IPS DF 19.7 (cell line): ENCODE data around the gene IP6K2.
A peak's percentile ranks its signal among the peaks of the same experiment; 100 is the strongest.
"Not testable (repeated sequence)": the region's sequence is repeated elsewhere in the genome, so short reads cannot be mapped to it uniquely, and the experiment has no call there.

Experiments used
- DNase-seq: peaks from one replicate; pipeline ENCODE4 v3.0.0-alpha.2; 2013; ENCODE audit warnings: low read depth, low spot score

IP6K2 gene, protein sequence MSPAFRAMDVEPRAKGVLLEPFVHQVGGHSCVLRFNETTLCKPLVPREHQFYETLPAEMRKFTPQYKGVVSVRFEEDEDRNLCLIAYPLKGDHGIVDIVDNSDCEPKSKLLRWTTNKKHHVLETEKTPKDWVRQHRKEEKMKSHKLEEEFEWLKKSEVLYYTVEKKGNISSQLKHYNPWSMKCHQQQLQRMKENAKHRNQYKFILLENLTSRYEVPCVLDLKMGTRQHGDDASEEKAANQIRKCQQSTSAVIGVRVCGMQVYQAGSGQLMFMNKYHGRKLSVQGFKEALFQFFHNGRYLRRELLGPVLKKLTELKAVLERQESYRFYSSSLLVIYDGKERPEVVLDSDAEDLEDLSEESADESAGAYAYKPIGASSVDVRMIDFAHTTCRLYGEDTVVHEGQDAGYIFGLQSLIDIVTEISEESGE

DNA sequence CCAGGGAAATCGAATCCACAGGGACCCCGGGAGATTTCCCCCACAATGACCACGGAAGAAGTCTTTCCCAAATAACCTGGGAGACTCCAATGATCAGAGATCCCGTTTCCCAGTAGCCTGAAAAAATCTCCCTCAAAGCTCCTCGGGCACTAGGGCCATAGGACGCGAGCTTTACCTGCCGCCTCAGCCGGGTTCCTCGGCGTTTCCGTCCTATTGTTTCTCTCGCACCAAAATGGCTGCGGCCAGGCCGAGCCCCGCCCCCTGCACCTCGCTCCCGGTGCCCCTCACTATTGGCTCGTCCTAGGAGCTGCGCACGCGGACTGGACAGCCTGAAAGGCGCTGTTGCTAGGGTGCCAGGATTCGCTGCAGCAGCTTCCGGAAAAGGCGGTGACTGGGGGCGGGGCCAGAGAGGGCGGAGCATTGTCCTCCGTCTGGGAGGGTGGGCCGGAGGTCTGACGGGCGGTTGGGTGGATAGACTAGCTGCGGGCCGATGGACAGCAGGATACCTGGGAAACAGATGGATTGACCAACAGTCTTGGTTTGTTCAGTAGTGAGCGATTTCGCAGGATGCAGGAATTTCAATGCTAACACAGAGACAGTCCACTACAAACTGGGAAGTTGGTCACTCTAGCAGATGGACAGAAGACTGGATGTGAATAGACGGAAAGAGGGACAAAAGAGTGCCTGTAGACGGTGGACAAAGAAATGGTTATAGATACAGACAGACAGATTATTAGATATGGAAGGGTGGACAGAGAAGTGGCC lies at the start of gene IP6K2:
TSS of gene IP6K2 (minus strand) at position 240 of the 765 bp plus-strand sequence. CDS start 21,930 bp downstream, outside the sequence.
- DNase-seq: peak; percentile 94

DNA sequence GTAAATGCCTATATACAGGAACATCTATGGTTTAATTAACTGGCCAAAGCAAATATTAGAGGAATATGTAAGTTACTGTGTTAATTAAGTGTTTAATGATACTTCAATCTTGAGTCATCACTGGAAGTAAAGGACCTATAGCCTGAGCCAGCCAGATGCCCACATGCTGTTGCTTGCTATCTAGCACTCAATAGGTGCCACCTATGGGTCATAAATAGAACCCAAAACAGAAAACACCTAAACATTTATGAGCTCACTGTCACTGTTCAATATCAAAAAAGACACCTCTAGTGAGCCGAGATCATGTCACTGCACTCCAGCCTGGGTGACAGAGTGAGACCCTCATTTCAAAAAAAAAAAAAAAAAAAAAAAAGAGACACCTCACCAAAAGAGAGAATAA lies 48.4 kb upstream of the IP6K2 start:
- no peak for DNase-seq

DNA sequence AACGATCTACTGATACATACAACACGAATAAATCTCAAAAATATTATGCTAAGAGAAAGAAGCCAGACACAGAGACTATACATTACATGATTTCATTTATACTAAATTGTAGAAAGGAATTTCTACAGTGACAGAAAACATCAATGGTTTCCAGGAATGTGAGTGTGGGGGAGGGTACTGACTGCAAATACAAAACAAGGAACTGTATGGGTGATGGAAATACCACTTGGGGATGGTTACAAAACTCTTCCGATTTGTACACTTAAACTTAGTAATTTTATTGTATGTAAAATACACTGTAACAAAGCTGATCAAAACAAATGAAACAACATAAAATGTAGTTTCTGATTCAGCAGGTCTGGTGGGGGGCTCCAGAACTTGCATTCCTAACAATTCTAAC lies 45.8 kb upstream of the IP6K2 start:
- no peak for DNase-seq

DNA sequence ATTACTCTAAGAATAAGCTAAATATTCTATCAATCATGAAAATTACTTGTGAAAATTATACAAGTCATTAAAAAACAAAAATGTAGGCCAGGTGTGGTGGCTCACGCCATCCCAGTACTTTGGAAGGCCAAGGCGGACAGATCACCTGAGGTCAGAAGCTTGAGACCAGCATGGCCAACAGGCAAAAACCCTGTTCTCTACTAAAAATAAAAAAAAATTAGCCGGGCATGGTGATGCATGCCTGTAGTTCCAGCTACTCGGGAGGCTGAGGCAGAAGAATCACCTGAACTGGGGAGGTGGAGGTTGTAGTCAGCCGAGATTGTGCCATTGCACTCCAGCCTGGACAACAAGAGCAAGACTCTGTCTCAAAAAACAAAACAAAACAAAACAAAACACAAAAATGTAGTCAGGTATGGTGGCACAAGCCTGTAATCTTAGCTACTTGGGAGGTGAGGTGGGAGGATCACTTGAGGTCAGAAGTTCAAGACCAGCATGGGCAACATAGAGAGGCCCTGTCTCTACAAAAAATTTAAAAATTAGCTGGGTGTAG lies 43.0 kb upstream of the IP6K2 start:
- not testable (repeated sequence) for DNase-seq

DNA sequence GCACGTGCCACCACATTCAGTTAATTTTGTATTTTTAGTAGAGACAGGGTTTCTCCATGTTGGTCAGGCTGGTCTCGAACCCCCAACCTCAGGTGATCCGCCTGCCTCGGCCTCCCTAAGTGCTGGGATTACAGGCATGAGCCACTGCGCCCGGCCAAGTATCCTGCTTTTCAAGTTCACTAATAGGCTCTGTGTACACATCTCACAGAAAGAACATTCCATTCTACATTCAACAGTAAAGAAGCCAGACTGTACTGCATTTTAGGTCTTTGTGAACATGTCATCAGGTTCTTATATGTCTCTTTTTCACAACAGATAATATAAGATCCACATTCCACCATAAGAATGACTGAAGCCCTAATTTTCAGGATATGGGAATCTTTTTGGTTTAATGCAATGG lies 42.5 kb upstream of the IP6K2 start:
- not testable (repeated sequence) for DNase-seq

DNA sequence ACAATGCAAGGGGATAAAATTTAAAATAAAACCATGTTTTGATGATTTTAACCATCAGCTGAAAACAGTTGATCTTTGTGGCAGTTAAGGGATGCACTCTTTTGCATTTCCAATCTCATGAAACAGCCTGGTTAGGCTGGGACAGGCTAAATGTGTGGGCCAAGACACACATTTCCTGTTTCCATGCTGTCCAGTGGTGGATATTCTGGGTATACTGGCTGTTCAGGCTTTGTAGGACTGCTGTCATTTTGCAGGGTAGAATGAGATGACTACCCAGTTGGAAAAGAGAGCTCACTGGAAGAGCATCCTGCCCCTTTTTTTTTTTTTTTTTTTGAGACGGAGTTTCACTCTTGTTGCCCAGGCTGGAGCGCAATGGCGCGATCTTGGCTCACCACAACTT lies 42.0 kb upstream of the IP6K2 start:
- DNase-seq: no peak

DNA sequence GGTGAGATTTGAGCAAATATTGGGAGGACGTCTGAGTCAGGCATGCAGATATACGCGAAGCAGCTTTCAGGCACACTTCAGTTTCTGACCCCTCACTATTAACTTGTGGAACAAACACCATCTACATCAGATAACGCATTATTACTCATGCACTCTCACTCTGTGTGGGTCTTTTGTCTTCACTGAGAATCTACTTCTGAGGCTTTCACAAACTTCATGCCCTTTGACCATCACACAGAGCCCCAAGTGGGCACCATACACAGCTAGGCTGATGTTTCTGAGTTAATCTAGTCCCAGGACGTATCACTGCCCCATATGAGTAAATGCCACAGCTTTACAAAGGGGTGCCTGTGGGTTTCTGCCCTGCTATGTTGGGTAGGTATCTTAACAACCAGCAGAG lies 39.6 kb upstream of the IP6K2 start:
- no peak for DNase-seq

DNA sequence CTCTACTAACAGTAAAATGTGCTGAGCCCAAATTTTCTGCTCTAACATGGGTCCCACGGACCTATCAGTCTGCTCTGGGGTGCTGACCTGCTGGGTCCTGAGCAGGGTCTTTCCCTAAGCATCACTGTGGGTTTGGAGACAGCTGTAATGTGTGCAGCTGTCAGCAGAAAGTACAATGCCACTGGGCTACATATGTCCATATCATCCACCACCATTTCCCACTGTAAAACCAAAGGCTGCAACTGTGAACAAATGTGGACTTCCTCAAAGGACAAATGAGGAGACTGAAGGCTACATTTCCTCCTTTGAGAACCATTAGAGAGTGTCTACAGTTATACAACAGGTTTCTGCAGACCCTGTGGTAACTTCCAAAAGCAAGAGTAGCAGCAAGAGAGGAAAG lies 33.8 kb upstream of the IP6K2 start:
- DNase-seq: no peak

DNA sequence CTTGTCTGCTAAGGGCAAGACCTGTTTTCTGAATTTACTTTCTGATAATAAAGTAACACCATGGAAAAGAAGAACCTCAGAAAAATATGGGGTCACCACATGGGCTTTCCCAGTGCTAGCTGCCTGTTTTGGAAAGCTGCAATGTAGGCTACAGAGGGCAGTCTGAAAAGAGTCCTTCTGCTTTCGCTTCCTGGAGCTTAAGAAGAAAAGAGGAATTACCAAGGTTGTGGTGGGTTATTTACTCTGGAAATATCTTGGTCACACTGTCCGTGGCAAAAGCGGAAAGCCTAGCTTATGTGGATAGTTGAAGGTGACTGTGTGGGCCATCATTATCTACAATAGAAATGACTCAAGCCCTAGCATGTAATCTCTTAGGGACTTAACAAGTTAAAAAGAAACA lies 31.7 kb upstream of the IP6K2 start:
- no peak for DNase-seq

DNA sequence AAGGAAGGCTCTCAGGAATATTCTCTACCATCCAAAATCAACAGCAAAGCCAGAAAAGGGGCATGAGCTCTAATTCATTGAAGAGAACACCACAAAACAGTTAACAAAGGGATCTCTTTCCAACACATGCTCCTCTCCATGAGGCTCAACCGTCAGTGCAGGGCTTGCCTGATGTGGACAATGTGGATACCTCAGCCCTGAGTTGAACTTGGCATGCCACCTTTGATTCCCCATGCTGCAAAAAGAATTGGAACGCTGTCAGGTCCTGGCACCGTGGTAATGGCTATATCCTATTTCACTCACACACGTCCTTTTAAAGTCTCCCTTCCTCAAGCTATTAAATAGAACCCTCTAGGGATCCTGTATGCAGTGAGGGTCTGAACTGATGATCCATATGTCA lies 30.7 kb upstream of the IP6K2 start:
- no peak for DNase-seq

DNA sequence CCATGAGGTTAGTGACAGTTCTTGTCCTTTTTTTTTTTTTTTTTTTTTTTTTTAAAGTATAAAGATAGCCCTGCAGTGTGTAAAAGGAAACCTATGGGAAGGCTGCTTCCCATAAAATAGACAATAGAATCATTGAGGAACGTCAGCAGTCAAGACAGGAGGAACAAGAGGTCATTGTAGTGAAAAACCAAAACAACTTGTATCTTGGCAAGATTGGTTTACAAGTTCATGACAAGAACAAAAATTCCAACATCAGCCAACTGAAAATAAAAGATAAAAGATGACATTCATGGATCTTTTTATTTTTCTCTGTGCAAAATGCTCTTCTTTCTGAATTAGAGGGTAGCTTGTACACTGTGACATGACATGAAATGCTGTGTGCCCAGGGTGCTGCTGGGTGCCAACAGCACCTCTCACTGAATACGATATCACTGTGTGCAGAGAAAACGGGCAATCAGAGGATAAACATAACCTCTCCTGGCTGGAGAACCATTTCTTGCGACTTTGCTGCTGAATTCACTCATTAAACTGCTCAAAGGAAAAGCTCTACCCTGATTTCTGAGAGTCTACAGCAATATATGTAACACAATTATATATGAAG lies 30.1 kb upstream of the IP6K2 start:
- no peak for DNase-seq

DNA sequence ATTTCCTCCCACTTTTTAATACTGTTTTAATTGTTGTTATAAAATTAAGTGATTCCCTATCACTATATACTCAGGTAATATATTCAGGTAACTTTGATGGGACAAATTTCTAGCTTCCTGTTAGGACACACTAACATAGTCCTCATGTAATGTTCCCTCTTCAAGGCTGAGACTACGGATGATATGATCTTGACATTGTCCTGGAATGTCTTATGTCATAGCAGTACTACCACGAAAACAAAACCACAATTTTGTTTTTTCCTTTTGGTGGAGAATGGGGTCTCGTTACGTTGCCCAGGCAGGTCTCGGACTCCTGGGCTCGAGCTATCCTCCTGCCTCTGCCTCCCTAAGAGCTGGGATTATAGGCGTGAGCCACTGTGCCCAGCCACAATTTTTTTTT lies 26.8 kb upstream of the IP6K2 start:
- DNase-seq: no peak

DNA sequence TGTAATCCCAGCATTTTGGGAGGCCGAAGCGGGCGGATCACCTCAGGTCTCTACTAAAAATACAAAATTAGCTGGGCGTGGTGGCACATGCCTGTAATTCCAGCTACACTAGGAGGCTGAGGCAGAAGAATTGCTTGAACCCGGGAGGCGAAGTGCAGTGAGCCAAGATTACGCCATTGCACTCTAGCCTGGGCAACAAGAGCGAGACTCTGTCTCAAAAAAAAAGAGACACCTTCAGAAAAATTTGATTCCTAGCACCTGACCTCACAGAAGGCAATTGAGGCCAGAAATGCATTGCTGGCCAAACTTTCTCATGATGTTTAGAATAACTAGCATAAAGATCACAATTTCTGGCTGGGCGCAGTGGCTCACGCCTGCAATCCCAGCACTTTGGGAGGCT lies 24.2 kb upstream of the IP6K2 start:
- DNase-seq: not testable (repeated sequence)

DNA sequence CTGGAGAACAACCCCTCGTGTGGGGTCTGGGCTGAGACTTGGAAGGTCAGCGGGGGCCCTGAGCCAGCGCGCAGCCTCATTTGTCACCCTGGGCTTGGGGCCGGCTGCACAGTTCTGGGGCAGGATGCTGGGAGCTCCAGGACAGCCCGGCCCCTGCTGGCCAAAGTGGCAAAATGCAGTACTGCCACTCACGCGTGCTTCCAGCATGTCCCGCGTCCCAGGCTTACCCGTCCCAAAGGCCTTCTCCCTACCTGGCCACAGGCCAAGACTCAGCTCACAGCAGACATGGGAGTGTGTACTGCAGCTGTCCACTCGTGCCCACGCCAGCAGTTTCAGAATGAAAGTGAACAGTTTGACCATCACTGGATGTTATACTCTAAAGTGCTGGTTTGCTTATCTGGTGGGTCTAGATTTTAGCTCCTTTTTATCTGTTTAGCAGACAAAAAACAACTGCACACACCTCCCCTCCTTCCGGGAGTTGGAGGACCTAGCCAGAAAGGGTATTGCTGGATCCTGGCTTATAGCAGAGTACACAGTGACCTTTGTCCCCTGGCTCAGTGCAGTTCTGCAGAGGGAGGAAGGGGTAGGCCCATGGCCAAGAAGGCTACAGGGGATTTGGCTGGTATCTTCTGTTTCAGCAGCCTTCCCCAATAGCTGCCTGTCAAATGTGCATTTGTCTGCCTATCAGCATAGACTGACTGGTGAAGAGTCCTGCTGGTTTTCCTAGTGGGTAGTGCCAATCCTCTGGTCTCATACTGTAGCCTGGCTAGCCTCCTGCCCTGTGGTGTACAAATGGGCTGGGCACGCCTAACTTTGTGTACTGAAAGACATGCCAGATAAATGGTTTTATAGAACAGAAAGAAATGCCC lies 23.2 kb upstream of the IP6K2 start:
- DNase-seq: peak; percentile 48

DNA sequence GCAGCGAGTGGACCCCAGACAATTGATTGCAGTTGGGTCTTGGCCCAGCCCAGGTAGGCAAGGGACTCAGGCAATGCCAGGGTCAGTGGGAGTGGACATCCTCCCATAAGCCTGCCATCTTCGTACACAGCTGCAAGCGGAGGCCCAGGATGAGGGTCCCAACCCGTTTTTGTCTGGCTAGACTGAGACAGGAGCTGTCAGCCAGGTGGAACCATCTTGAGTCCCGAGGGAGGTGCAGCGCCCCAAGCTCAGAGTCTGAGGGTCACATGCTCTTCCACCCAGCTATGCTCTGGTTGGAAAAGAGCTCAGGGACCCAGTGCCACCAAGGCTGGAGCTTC lies 22.6 kb upstream of the IP6K2 start:
- no peak for DNase-seq

DNA sequence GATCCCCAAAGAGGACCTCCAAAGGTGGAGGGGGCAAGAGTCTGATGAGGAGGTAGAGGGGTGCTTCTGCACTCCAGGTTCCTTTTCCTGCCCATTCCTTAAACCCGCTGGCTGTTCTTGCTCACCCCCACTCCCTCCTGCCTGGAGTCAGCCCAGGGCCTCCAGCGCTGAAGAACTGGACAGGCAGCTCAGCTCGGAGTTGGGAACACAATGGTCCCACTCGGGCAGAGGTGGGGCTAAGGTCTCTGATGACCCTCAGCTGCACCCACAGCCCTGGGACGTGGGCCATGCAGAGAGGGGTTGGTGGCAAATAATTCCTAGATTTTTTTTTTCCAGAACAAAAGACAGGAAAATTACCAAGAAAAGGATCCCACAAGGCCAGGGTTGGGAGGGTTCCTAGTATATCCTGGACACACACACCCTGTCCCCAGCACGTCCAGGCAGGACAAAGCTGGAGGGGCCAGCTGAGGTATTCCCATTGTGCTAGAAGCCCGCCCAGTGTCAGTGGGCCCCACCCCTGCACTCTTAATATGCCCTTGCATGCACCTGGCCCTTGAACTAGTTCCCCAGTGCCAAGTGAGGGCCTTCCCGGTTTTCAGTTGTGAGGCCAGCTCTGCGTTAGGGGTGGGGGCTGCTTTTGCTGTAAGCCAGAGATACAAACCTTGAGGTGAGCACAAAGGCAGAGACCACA lies 22.1 kb upstream of the IP6K2 start:
- no peak for DNase-seq

DNA sequence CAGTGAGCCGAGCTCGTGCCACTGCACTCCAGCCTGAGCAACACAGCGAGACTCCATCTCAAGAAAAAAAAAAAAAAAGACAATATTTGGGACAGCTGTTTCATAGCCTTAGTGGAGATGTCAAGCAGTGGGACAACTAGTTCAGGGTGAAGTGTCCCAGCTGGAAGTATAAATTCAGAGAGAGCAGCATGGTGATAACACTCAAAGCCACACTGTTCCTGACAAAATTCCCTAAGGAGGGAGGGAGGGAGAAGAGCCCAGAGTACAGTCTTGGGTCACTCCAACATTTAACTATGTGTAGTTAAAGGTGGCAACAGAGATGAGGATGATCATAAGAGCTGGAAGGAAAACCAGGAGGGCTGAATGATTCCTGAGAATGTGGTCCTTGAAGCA lies 21.1 kb upstream of the IP6K2 start:
- DNase-seq: no peak

DNA sequence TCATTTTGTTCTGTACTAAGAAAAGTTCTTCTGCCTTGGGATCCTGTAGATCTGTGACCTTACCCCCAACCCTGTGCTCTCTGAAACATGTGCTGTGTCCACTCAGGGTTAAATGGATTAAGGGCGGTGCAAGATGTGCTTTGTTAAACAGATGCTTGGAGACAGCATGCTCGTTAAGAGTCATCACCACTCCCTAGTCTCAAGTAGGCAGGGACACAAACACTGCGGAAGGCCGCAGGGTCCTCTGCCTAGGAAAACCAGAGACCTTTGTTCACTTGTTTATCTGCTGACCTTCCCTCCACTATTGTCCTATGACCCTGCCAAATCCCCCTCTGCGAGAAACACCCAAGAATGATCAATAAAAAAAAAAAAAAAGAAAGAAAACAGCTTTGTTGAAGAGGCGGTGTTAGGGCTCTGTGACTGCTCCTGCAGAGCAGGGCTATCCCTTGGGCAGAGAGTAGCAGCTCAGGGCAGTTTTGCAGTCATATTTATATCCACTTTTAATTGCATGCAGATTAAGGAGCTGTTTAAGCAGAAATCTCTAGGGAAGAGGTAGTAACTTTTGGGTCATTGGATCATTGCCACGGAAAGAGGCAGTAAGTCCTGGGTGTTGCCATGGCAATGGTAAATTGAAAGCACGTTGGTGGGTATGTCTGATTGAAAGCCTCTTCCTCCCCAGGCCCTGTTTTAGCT lies 18.2 kb upstream of the IP6K2 start:
- not testable (repeated sequence) for DNase-seq

DNA sequence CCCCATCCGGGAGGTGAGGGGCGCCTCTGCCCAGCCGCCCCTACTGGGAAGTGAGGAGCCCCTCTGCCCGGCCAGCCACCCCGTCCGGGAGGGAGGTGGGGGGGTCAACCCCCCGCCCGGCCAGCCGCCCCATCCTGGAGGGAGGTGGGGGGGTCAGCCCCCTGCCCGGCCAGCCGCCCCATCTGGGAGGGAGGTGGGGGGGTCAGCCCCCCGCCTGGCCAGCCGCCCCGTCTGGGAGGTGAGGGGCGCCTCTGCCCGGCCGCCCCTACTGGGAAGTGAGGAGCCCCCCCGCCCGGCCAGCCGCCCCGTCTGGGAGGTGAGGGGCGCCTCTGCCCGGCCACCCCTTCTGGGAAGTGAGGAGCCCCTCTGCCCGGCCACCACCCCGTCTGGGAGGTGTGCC lies 17.5 kb upstream of the IP6K2 start:
- not testable (repeated sequence) for DNase-seq
